Liver (tissue), 3 donors: Measurements from ENCODE around the gene OR7D2.

ENCODE experiments used
- ATF3 ChIP-seq: IDR thresholded peaks from 2 replicates; pipeline ENCODE4 v1.6.1; 2016; ENCODE audit warnings: antibody characterized with exemption
- EGR1 ChIP-seq, 2 donors: IDR thresholded peaks; 2 replicates each; pipeline ENCODE4 v1.6.1; 2016 to 2018; ENCODE audit warnings: antibody characterized with exemption in 2 of 2, low read depth in 2 of 2
- FOXA1 ChIP-seq: IDR thresholded peaks from 2 replicates; pipeline ENCODE4 v1.6.1; 2016; ENCODE audit warnings: antibody characterized with exemption
- GABPA ChIP-seq, 2 donors: IDR thresholded peaks in 1 of 2; conservative IDR thresholded peaks in 1 of 2; 2 replicates each; pipeline ENCODE4 v1.6.1; 2016; ENCODE audit warnings: antibody characterized with exemption in 2 of 2, mild to moderate bottlenecking in 1 of 2, moderate library complexity in 1 of 2
- JUND ChIP-seq, 2 donors: IDR thresholded peaks; 2 replicates each; pipeline ENCODE4 v1.6.1; 2016; ENCODE audit warnings: antibody characterized with exemption in 2 of 2
- NR2F2 ChIP-seq: IDR thresholded peaks from 2 replicates; pipeline ENCODE4 v1.6.1; 2016; ENCODE audit warnings: antibody characterized with exemption
- RAD21 ChIP-seq, 2 donors: IDR thresholded peaks; 2 replicates each; pipeline ENCODE4 v1.6.1; 2016; ENCODE audit warnings: antibody characterized with exemption in 2 of 2, mild to moderate bottlenecking in 2 of 2
- REST ChIP-seq: IDR thresholded peaks from 2 replicates; pipeline ENCODE4 v1.6.1; 2016; ENCODE audit warnings: antibody characterized with exemption, mild to moderate bottlenecking
- SP1 ChIP-seq: IDR thresholded peaks from 2 replicates; pipeline ENCODE4 v1.6.1; 2018; ENCODE audit warnings: antibody characterized with exemption, mild to moderate bottlenecking
- TAF1 ChIP-seq: conservative IDR thresholded peaks from 2 replicates; pipeline ENCODE4 v1.6.1; 2016; ENCODE audit warnings: antibody characterized with exemption, mild to moderate bottlenecking
- YY1 ChIP-seq: IDR thresholded peaks from 2 replicates; pipeline ENCODE4 v1.6.1; 2016; ENCODE audit warnings: antibody characterized with exemption, mild to moderate bottlenecking
- TF ChIP-seq, protein P1 (sequence below): fragments of 150-350 bp; IDR thresholded peaks from 2 replicates; pipeline ENCODE4 v1.5.1; 2017; ENCODE audit warnings: improper control_type of control experiment, low read depth, low read length; ENCODE audit not compliant: missing input control
- TF ChIP-seq, protein P2 (sequence below): IDR thresholded peaks from 2 replicates; pipeline ENCODE4 v1.6.1; 2016; ENCODE audit warnings: antibody characterized with exemption
- donor health status: healthy.
- donor health status: healthy.

- TF ChIP-seq, protein P1, sequence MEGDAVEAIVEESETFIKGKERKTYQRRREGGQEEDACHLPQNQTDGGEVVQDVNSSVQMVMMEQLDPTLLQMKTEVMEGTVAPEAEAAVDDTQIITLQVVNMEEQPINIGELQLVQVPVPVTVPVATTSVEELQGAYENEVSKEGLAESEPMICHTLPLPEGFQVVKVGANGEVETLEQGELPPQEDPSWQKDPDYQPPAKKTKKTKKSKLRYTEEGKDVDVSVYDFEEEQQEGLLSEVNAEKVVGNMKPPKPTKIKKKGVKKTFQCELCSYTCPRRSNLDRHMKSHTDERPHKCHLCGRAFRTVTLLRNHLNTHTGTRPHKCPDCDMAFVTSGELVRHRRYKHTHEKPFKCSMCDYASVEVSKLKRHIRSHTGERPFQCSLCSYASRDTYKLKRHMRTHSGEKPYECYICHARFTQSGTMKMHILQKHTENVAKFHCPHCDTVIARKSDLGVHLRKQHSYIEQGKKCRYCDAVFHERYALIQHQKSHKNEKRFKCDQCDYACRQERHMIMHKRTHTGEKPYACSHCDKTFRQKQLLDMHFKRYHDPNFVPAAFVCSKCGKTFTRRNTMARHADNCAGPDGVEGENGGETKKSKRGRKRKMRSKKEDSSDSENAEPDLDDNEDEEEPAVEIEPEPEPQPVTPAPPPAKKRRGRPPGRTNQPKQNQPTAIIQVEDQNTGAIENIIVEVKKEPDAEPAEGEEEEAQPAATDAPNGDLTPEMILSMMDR, result no peak
- TF ChIP-seq, protein P2, sequence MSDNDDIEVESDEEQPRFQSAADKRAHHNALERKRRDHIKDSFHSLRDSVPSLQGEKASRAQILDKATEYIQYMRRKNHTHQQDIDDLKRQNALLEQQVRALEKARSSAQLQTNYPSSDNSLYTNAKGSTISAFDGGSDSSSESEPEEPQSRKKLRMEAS, result no peak
- no peak for TF ChIP-seq YY1
- TF ChIP-seq JUND (IDR thresholded peaks at IDR 0.05), result no peak
- TF ChIP-seq REST, result no peak
- no peak for TF ChIP-seq ATF3
- no peak for TF ChIP-seq EGR1 (IDR thresholded peaks at IDR 0.05; ENCODE audit: low read depth in 2 of 2)
- no peak for TF ChIP-seq SP1
- no peak for TF ChIP-seq GABPA (IDR thresholded peaks at IDR 0.05 in 1 of 2, conservative IDR thresholded peaks at IDR 0.05 in 1 of 2)
- no peak for TF ChIP-seq TAF1
- no peak for TF ChIP-seq FOXA1
- no peak for TF ChIP-seq NR2F2
- TF ChIP-seq RAD21 (IDR thresholded peaks at IDR 0.05), result no peak
These were observed 30.1 kb upstream of the OR7D2 start for GRCh38 chr19:9148697-9149096.
